Left lung (tissue), 10 donors: ENCODE results near the gene CCL23. TPM values are rescaled to one million over a fixed set of nuclear protein-coding genes. Genes with fewer than 3 reads are reported as not detected.
"Not testable (repeated sequence)": the region's sequence is repeated elsewhere in the genome, so short reads cannot be mapped to it uniquely, and the experiment has no call there.

Experiments
- ATAC-seq: fragments of 200-7000 bp; cut with Tn5 transposase; one replicate; pipeline ENCODE4 v1.9.1; 2020; ENCODE audit warnings: moderate library complexity
- DNase-seq, 4 donors: peaks; one replicate each; pipeline ENCODE4 v3.0.0-alpha.2; 2013 to 2020
- H3K27ac ChIP-seq, 2 donors: fragments of 200-600 bp; sonication (generic) in 1 of 2; one replicate each; pipeline versions ENCODE4 v1.5.0 to v1.8.0; 2020 to 2021
- H3K27me3 ChIP-seq, 2 donors: fragments of 200-600 bp; sonication (generic) in 1 of 2; one replicate each; pipeline versions ENCODE4 v1.5.0 to v1.8.0; 2020 to 2021
- H3K36me3 ChIP-seq, 2 donors: fragments of 200-600 bp; sonication (generic) in 1 of 2; one replicate each; pipeline versions ENCODE4 v1.5.0 to v1.8.0; 2020 to 2021
- H3K4me1 ChIP-seq, 2 donors: fragments of 200-600 bp; one replicate each; pipeline ENCODE4 v1.8.0; 2021
- H3K4me3 ChIP-seq, 2 donors: fragments of 200-600 bp; sonication (generic) in 1 of 2; one replicate each; pipeline versions ENCODE4 v1.5.0 to v1.8.0; 2020 to 2021; ENCODE audit warnings: mild to moderate bottlenecking in 1 of 2
- H3K9me3 ChIP-seq, 2 donors: fragments of 200-600 bp; sonication (generic) in 1 of 2; one replicate each; pipeline versions ENCODE4 v1.5.0 to v1.8.0; 2020 to 2021
- intact Hi-C, 2 donors: fragments of 100-400 bp; cut with DNase I; formaldehyde crosslinking; loops; one replicate each; pipeline versions ENCODE4 v1.11.2 to v1.14.2; 2022
- polyA plus RNA-seq, 6 donors: library from polyadenylated mRNA; unstranded; fragments of 120-200 nt; gene quantifications; one replicate each; pipeline ENCODE4 v1.2.1, GENCODE V29; 2013; ENCODE audit not compliant: insufficient read length in 6 of 6
- total RNA-seq, 2 donors: library from RNA; stranded (reverse); fragmentation: NEBNext Ultra II Directional; extraction: Animal tissue kit (Norgen Biotek cat#: 25700); gene quantifications; one replicate each; pipeline ENCODE4 v1.2.1, GENCODE V29; 2021
- TF ChIP-seq, protein P1 (sequence below), 2 donors: fragments of 200-600 bp; sonication (generic) in 1 of 2; IDR thresholded peaks; one replicate each; pipeline versions ENCODE4 v1.5.0 to v1.8.0; 2021; ENCODE audit warnings: antibody characterized with exemption in 2 of 2
- donor health status: DM: no; HTN: yes; CAD: no.
- donor health status: DM: no; HTN: no; CAD: no.

The CCL23 gene
- total and polyA plus RNA-seq, 8 donors: 0.32 to 9.3 (median 0.49) TPM; not detected in 2

DNA sequence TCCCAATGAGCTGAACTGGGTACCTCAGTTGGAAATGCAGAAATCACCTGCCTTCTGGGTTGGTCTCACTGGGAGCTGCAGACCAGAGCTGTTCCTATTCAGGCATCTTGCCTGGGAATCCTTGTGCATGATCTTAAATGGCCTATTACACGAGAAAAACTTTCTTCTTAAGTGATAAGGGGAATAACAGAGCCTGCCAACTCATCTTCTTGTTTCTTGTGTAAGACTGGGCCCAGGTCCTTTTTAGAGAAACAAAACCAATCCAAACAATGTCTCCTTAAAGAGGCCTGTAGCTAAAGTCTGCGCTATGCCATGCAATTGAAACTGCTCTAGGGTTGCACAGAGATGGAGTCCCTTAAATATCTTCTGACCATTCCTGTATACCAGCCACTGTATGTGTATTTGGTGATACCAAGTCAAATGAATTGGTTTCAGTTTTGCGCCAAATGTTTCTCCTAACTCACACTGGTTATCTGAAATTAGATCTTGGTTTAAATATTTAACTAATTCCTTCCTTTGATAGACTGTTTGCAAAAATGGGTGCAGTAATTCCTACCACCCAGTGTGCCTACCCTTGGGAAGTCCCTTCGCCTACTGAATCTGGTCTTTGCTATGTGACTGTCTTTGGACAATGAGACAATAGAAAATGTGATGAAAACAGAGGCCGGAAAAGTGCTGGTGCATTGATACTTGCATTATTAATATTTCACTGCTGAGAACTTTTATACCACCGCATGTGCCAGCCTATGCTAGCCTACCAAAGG is 6.5 kb upstream of the CCL23 start:
- TF ChIP-seq, protein P1, sequence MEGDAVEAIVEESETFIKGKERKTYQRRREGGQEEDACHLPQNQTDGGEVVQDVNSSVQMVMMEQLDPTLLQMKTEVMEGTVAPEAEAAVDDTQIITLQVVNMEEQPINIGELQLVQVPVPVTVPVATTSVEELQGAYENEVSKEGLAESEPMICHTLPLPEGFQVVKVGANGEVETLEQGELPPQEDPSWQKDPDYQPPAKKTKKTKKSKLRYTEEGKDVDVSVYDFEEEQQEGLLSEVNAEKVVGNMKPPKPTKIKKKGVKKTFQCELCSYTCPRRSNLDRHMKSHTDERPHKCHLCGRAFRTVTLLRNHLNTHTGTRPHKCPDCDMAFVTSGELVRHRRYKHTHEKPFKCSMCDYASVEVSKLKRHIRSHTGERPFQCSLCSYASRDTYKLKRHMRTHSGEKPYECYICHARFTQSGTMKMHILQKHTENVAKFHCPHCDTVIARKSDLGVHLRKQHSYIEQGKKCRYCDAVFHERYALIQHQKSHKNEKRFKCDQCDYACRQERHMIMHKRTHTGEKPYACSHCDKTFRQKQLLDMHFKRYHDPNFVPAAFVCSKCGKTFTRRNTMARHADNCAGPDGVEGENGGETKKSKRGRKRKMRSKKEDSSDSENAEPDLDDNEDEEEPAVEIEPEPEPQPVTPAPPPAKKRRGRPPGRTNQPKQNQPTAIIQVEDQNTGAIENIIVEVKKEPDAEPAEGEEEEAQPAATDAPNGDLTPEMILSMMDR (IDR thresholded peaks at IDR 0.05): no peak
- intact Hi-C loops: no loop called here
- no peak for DNase-seq
- Histone ChIP-seq H3K9me3 (no peaks in the 10 kb centered on the region), H3K4me3 (no peak overlapping the region), H3K27me3 (no peaks in the 10 kb centered on the region), H3K36me3 (no peaks in the 10 kb centered on the region), H3K4me1 (no peaks in the 10 kb centered on the region), H3K27ac (no peak overlapping the region)
- no peak for ATAC-seq

DNA sequence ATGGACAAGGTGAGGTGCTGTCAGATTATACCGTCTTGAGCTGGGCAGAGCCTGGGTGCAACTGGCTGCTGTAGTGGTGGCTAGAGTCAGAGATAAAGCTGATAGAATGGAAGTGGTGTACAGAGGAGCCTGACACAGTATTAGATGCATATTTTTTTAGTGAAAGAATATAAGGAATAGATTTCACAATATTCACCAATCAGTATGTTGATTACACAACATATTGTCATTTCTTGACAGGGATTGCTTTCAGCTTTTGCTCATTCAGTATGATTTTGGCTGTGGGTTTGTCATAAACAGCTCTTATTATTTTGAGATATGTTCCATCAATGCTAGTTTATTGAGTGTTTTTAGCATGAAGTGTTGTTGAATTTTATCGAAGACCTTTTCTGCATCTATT is 1.7 kb upstream of the CCL23 start:
- Histone ChIP-seq H3K4me3 (no peak overlapping the region), H3K27me3 (no peaks in the 10 kb centered on the region), H3K27ac (no peak overlapping the region), H3K4me1 (peaks cover 0 to 9% of the 10 kb centered on the region in 2 donors), H3K36me3 (no peaks in the 10 kb centered on the region), H3K9me3 (no peaks in the 10 kb centered on the region)
- no peak for DNase-seq
- no peak for ATAC-seq
- TF ChIP-seq, protein P1 (IDR thresholded peaks at IDR 0.05): no peak
- intact Hi-C loops: no loop called here

DNA sequence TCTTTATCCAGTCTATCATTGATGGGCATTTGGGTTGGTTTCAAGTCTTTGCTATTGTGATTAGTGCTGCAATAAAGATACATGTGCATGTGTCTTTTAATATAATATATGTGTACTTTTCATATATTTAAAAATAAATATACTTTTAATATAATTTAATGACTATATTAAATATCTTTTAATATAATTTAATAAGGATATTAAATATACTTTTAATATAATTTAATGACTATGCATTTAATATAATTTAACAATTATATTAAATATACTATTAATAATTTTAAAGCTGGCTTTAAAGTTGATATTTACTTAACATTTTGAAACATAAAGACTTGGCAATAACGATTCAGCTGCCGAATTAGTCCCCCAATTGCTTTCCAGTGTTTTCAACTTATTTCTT is 1.2 kb downstream of the CCL23 start:
- no peak overlapping the region for H3K27ac ChIP-seq
- peaks cover 0 to 9% of the 10 kb centered on the region in 2 donors for H3K4me1 ChIP-seq
- intact Hi-C loops: no loop called here
- H3K27me3 ChIP-seq: no peaks in the 10 kb centered on the region
- no peak overlapping the region for H3K4me3 ChIP-seq
- H3K9me3 ChIP-seq: peaks cover 0 to 11% of the 10 kb centered on the region in 2 donors
- ATAC-seq (no peak), DNase-seq (no peak)
- TF ChIP-seq, protein P1 (IDR thresholded peaks at IDR 0.05): no peak
- no peaks in the 10 kb centered on the region for H3K36me3 ChIP-seq

DNA sequence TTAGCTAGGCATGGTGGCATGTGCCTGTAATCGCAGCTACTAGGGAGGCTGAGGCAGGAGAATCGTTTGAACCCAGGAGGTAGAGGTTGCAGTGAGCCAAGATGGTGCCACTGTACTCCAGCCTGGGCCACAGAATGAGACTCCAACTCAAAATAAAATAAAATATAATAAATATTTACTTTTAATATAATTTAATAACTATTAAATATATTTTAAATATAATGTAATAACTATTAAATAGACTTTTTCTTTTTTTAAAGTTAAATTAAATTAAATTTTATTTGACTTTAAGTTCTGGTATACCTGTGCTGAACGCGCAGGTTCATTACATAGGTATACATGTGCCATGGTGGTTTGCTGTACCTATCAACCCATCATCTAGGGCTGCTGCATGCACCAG is 1.9 kb downstream of the CCL23 start:
- ATAC-seq: not testable (repeated sequence)

DNA sequence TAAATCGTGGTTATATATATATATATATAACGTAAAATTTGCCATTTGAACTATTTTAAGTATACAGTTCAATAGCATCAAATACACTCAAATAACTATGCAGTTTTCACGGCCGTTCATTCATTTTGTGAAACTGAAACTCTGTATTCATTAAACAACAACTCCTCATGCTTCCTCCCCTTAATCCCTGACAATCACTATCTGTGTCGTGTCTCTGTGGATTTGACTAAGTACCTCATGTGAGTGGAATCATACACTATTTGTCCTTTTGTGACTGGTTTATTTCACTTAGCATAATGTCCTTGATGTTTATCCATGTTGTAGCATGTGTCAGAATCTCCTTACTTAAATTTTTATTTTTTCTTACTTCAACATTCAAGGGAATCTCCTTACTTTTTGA is 2.8 kb downstream of the CCL23 start:
- Histone ChIP-seq H3K27ac (no peak overlapping the region), H3K4me3 (no peak overlapping the region), H3K4me1 (peaks cover 0 to 9% of the 10 kb centered on the region in 2 donors), H3K9me3 (peaks cover 0 to 15% of the 10 kb centered on the region in 2 donors), H3K27me3 (no peaks in the 10 kb centered on the region), H3K36me3 (no peaks in the 10 kb centered on the region)
- TF ChIP-seq, protein P1 (IDR thresholded peaks at IDR 0.05): no peak
- ATAC-seq: no peak
- no peak for DNase-seq
- intact Hi-C loops: no loop called here

More for the DNA sequence above, 1.9 kb downstream of the CCL23 start:
- DNase-seq, intact Hi-C loops, H3K4me1 ChIP-seq, H3K27me3 ChIP-seq, H3K4me3 ChIP-seq, H3K27ac ChIP-seq, H3K36me3 ChIP-seq: not testable (repeated sequence)
- peaks cover 0 to 15% of the 10 kb centered on the region in 2 donors for H3K9me3 ChIP-seq

DNA sequence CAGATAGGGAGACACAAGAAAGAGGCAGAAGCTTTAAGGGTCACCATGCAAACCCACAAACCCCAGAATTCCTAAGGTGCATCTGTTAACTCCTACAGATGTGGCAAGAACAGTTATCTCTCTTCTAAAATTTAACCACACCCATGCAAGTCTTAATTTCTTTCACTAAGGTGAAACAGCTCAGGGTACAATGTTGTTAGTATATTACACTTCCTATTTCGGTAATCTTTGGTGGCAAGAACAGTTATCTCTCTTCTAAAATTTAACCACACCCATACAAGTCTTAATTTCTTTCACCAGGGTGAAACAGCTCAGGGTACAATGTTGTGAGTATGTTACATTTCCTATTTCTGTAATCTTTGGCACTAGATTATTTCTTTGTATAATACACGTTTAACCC is 6.6 kb downstream of the CCL23 start:
- TF ChIP-seq, protein P1 (IDR thresholded peaks at IDR 0.05): no peak
- Histone ChIP-seq H3K4me3 (no peak overlapping the region), H3K27ac (no peak overlapping the region), H3K36me3 (no peaks in the 10 kb centered on the region), H3K9me3 (peaks cover 0 to 30% of the 10 kb centered on the region in 2 donors), H3K4me1 (no peaks in the 10 kb centered on the region), H3K27me3 (no peaks in the 10 kb centered on the region)
- intact Hi-C loops: no loop called here
- ATAC-seq (no peak), DNase-seq (no peak)
